Left lung (tissue), 10 donors: ENCODE data around the gene ATP8A2. TPM values are rescaled to one million over a fixed set of nuclear protein-coding genes. Genes with fewer than 3 reads are reported as not detected.
A peak's percentile ranks its signal among the peaks of the same experiment; 100 is the strongest.

Experiments used
- ATAC-seq: fragments of 200-7000 bp; cut with Tn5 transposase; one replicate; pipeline ENCODE4 v1.9.1; 2020; ENCODE audit warnings: moderate library complexity
- DNase-seq, 4 donors: peaks; one replicate each; pipeline ENCODE4 v3.0.0-alpha.2; 2013 to 2020
- H3K27ac ChIP-seq, 2 donors: fragments of 200-600 bp; sonication (generic) in 1 of 2; one replicate each; pipeline versions ENCODE4 v1.5.0 to v1.8.0; 2020 to 2021
- H3K27me3 ChIP-seq, 2 donors: fragments of 200-600 bp; sonication (generic) in 1 of 2; one replicate each; pipeline versions ENCODE4 v1.5.0 to v1.8.0; 2020 to 2021
- H3K36me3 ChIP-seq, 2 donors: fragments of 200-600 bp; sonication (generic) in 1 of 2; one replicate each; pipeline versions ENCODE4 v1.5.0 to v1.8.0; 2020 to 2021
- H3K4me1 ChIP-seq, 2 donors: fragments of 200-600 bp; one replicate each; pipeline ENCODE4 v1.8.0; 2021
- H3K4me3 ChIP-seq, 2 donors: fragments of 200-600 bp; sonication (generic) in 1 of 2; one replicate each; pipeline versions ENCODE4 v1.5.0 to v1.8.0; 2020 to 2021; ENCODE audit warnings: mild to moderate bottlenecking in 1 of 2
- H3K9me3 ChIP-seq, 2 donors: fragments of 200-600 bp; sonication (generic) in 1 of 2; one replicate each; pipeline versions ENCODE4 v1.5.0 to v1.8.0; 2020 to 2021
- CTCF ChIP-seq, 2 donors: fragments of 200-600 bp; sonication (generic) in 1 of 2; IDR thresholded peaks; one replicate each; pipeline versions ENCODE4 v1.5.0 to v1.8.0; 2021; ENCODE audit warnings: antibody characterized with exemption in 2 of 2
- intact Hi-C, 2 donors: fragments of 100-400 bp; cut with DNase I; formaldehyde crosslinking; loops; one replicate each; pipeline versions ENCODE4 v1.11.2 to v1.14.2; 2022
- polyA plus RNA-seq, 6 donors: library from polyadenylated mRNA; unstranded; fragments of 120-200 nt; gene quantifications; one replicate each; pipeline ENCODE4 v1.2.1, GENCODE V29; 2013; ENCODE audit not compliant: insufficient read length in 6 of 6
- total RNA-seq, 2 donors: library from RNA; stranded (reverse); fragmentation: NEBNext Ultra II Directional; extraction: Animal tissue kit (Norgen Biotek cat#: 25700); gene quantifications; one replicate each; pipeline ENCODE4 v1.2.1, GENCODE V29; 2021
- donor health status: DM: no; HTN: yes; CAD: no.
- donor health status: DM: no; HTN: no; CAD: no.

The ATP8A2 gene
- total and polyA plus RNA-seq, 8 donors = 1.1 to 13.4 (median 9.6) TPM

DNA sequence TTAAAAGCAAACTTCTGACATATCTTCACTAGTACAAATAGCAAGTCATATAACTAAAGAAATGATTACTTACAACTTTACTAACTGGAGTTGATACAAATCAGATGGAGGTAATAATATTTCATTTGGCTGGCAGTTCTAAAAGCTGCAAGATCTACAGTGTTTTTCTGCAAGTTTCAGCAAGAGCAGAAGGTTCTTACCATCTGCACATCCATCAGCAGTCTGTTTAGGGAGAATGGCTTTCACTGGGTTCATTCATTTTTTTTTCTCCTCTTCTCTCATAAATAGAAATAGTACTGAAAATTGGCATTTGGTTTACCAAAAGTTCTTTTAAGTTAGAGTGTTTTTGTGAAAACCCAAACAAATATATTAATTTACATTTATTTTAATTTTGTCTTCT is 683.1 kb downstream of the ATP8A2 start:
- DNase-seq (no peak), ATAC-seq (no peak)
- Histone ChIP-seq H3K9me3 (no peaks in the 10 kb centered on the region), H3K4me3 (no peak overlapping the region), H3K27me3 (peaks cover 25 to 47% of the 10 kb centered on the region in 2 donors), H3K27ac (no peak overlapping the region), H3K36me3 (no peaks in the 10 kb centered on the region), H3K4me1 (peaks cover 3 to 5% of the 10 kb centered on the region in 2 donors)
- intact Hi-C loops = no loop called here
- TF ChIP-seq CTCF (IDR thresholded peaks at IDR 0.05) = no peak

DNA sequence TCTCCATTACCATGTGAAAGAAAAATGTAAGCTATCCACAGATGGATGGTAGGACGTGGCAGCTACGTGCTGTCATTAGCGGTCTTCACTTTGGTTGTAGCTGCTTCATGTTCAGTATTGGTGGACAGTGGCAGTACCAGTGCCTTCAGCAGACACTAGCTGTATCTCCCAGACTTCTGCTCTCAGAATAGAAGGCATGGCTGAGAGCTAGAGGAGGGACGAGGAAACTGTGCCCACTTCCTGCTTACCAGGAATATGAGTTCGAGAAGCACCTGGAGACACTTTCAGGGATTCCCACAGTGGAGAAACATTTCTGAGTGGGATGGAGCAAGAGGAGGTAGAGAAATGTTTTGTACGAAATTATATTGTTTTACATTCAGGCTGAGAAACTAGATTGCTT is 686.9 kb downstream of the ATP8A2 start:
- ATAC-seq = no peak
- intact Hi-C loops = no loop called here
- no peaks in the 10 kb centered on the region for H3K9me3 ChIP-seq
- no peak for TF ChIP-seq CTCF (IDR thresholded peaks at IDR 0.05)
- no peak overlapping the region for H3K4me3 ChIP-seq
- H3K36me3 ChIP-seq = no peaks in the 10 kb centered on the region
- H3K4me1 ChIP-seq = no peaks in the 10 kb centered on the region
- DNase-seq = no peak
- peaks cover 0 to 9% of the 10 kb centered on the region in 2 donors for H3K27me3 ChIP-seq
- no peak overlapping the region for H3K27ac ChIP-seq

DNA sequence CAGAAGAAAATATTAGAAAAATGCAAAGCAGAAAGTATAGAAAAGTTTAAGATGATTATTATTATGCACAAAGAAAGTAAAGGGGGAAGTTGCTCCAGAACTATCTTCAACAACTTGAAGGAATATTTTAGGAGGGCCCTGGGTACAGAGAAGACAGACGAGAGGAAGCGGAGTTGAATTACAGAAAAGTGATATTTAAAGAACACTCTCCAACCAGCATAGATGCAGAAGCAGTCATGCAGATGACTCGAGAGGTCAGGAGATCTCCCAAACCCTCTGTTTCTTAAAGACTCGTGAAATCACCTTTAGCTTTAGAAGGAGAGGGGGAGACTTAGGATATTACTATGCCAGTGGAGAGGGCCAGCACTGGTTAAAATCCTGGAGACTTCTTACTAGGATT is 688.6 kb downstream of the ATP8A2 start:
- Histone ChIP-seq H3K27me3 (peaks cover 0 to 8% of the 10 kb centered on the region in 2 donors), H3K9me3 (no peaks in the 10 kb centered on the region), H3K27ac (no peak overlapping the region), H3K36me3 (no peaks in the 10 kb centered on the region), H3K4me1 (no peaks in the 10 kb centered on the region), H3K4me3 (no peak overlapping the region)
- no peak for TF ChIP-seq CTCF (IDR thresholded peaks at IDR 0.05)
- DNase-seq (no peak), ATAC-seq (no peak)
- intact Hi-C loops = no loop called here

DNA sequence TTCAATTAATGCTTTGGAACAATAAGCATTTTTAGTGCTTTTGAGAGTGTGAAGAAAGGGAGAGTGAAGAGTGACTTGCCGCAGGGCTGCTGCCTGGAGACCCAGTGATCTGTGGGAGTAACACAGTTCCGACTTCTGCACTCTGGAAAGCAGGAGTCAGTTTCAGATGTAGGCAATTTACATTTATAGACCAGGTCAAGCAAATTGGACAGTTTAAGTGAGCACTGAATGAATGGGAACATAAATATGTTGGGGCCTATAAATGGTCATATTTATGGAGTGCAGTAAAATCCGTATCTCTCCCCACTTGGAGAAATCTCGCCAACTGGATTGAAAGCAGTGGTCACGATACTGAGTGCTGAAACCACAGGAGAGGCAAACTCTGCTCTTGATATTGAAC is 689.5 kb downstream of the ATP8A2 start:
- DNase-seq (no peak), ATAC-seq (no peak)
- no peak overlapping the region for H3K27ac ChIP-seq
- H3K4me1 ChIP-seq = no peaks in the 10 kb centered on the region
- no peak overlapping the region for H3K4me3 ChIP-seq
- H3K36me3 ChIP-seq = no peaks in the 10 kb centered on the region
- TF ChIP-seq CTCF (IDR thresholded peaks at IDR 0.05) = no peak
- H3K9me3 ChIP-seq = no peaks in the 10 kb centered on the region
- H3K27me3 ChIP-seq = peaks cover 0 to 8% of the 10 kb centered on the region in 2 donors
- intact Hi-C loops = no loop called here

DNA sequence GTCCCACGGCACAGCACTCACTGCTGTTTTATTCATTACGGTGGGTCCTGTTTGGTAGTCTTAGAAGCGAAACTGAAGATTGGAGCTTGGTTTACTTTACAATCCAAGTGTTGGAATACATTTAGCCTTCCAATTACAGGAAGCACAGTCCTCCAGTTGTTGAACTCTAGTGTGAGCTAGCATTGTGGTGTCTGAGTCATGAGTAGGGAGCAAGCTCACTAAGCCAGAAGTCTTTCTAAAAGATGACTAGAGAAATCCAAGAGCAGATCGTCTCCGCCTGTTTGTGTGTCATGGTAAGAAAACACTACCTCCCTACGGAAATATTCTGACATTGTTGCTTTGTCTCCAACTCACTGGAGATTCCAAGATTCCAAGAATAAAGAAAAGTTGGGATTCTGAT is 690.2 kb downstream of the ATP8A2 start:
- intact Hi-C loops = no loop called here
- peak; percentile 80 for ATAC-seq
- no peak for TF ChIP-seq CTCF (IDR thresholded peaks at IDR 0.05)
- DNase-seq = no peak
- Histone ChIP-seq H3K4me1 (no peaks in the 10 kb centered on the region), H3K4me3 (no peak overlapping the region), H3K27ac (no peak overlapping the region), H3K9me3 (no peaks in the 10 kb centered on the region), H3K36me3 (no peaks in the 10 kb centered on the region), H3K27me3 (peaks cover 0 to 8% of the 10 kb centered on the region in 2 donors)
